ENCODE data around the gene SNORC.

DNA sequence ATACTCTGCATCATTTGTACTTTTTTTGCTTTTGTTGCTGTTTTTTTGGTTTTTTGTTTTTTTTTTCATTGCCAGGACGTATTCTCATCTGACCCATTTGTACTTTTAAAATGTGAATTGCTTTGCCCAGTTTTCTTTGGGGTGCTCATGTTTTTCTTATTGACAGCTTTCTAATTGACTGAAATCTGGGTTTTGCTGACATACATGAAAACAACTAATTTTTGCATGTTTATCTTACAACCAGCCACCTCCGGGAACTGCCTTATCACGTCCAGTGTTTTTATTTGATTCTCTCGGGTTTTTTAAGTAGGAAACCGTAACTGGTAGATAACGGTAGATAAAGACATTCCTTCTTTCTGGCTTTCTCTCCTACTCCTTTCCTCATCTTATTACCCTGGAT, 38.6 kb downstream of the SNORC start:
- TF ChIP-seq, protein P1, sequence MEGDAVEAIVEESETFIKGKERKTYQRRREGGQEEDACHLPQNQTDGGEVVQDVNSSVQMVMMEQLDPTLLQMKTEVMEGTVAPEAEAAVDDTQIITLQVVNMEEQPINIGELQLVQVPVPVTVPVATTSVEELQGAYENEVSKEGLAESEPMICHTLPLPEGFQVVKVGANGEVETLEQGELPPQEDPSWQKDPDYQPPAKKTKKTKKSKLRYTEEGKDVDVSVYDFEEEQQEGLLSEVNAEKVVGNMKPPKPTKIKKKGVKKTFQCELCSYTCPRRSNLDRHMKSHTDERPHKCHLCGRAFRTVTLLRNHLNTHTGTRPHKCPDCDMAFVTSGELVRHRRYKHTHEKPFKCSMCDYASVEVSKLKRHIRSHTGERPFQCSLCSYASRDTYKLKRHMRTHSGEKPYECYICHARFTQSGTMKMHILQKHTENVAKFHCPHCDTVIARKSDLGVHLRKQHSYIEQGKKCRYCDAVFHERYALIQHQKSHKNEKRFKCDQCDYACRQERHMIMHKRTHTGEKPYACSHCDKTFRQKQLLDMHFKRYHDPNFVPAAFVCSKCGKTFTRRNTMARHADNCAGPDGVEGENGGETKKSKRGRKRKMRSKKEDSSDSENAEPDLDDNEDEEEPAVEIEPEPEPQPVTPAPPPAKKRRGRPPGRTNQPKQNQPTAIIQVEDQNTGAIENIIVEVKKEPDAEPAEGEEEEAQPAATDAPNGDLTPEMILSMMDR (conservative IDR thresholded peaks at IDR 0.05; ENCODE audit: low read length): no peak
- TF ChIP-seq EZH2phosphoT487 (IDR thresholded peaks at IDR 0.05; ENCODE audit: borderline replicate concordance, low read depth, low read length): no peak

Data from OCI-LY7 (cell line).